HepG2 (cell line): Measurements from ENCODE around the gene GJA9. TPM values are rescaled to one million over a fixed set of nuclear protein-coding genes. Genes with fewer than 3 reads are reported as not detected.

Experiments used
- ARID5B ChIP-seq: IDR thresholded peaks from 2 replicates; pipeline ENCODE4 v1.4.0; 2020; ENCODE audit warnings: mild to moderate bottlenecking, missing genetic modification reagents
- ARNT ChIP-seq: fragments of 450-650 bp; IDR thresholded peaks from 2 replicates; pipeline ENCODE4 v1.6.1; 2017
- CREB1 ChIP-seq, 2 experiments: fragments of 450-650 bp in 1 of 2; IDR thresholded peaks; 2 replicates each; pipeline ENCODE4 v1.6.1; 2016 to 2017; ENCODE audit warnings: control low read depth in 1 of 2, mild to moderate bottlenecking in 1 of 2, missing compliant biosample characterization in 1 of 2, missing genetic modification characterization in 1 of 2
- CREM ChIP-seq, 2 experiments: sonication (generic) in 1 of 2; formaldehyde crosslinking in 1 of 2; IDR thresholded peaks; 2 replicates each; pipeline versions ENCODE4 v1.4.0 to v1.6.1; 2016 to 2020; ENCODE audit warnings: antibody characterized with exemption in 1 of 2, mild to moderate bottlenecking in 1 of 2, missing genetic modification reagents in 1 of 2
- ELF4 ChIP-seq: sonication (generic); formaldehyde crosslinking; IDR thresholded peaks from 2 replicates; pipeline ENCODE4 v1.5.0; 2020; ENCODE audit warnings: missing genetic modification reagents, mild to moderate bottlenecking, moderate library complexity, borderline replicate concordance
- FOXP4 ChIP-seq: sonication (generic); formaldehyde crosslinking; IDR thresholded peaks from 2 replicates; pipeline ENCODE4 v1.4.0; 2020; ENCODE audit warnings: missing genetic modification reagents
- GLI4 ChIP-seq: sonication (generic); formaldehyde crosslinking; IDR thresholded peaks from 2 replicates; pipeline ENCODE4 v1.5.1; 2020; ENCODE audit warnings: missing genetic modification reagents, mild to moderate bottlenecking, moderate library complexity, borderline replicate concordance
- HINFP ChIP-seq: sonication (generic); formaldehyde crosslinking; IDR thresholded peaks from 2 replicates; pipeline ENCODE4 v1.4.0; 2020; ENCODE audit warnings: low read depth, mild to moderate bottlenecking, missing genetic modification reagents
- HNF4A ChIP-seq: sonication (generic); formaldehyde crosslinking; IDR thresholded peaks from 2 replicates; pipeline ENCODE4 v1.4.0; 2020; ENCODE audit warnings: missing genetic modification reagents
- HOXA7 ChIP-seq: sonication (generic); formaldehyde crosslinking; IDR thresholded peaks from 2 replicates; pipeline ENCODE4 v1.8.1; 2022; ENCODE audit warnings: mild to moderate bottlenecking, missing genetic modification reagents, moderate library complexity
- KLF15 ChIP-seq: sonication (generic); formaldehyde crosslinking; IDR thresholded peaks from 2 replicates; pipeline ENCODE4 v1.8.1; 2023; ENCODE audit warnings: borderline replicate concordance, mild to moderate bottlenecking, inconsistent platforms, missing genetic modification reagents, mixed read lengths
- NCOR1 ChIP-seq: fragments of 200-600 bp; sonication (generic); IDR thresholded peaks from 2 replicates; pipeline ENCODE4 v1.7.0; 2017; ENCODE audit warnings: antibody characterized with exemption, low read length, borderline replicate concordance
- SAP130 ChIP-seq: IDR thresholded peaks from 2 replicates; pipeline ENCODE4 v1.6.1; 2016; ENCODE audit warnings: low read depth
- TEAD3 ChIP-seq: optimal IDR thresholded peaks from 2 replicates; pipeline ENCODE3; 2016; ENCODE audit warnings: borderline replicate concordance
- TERF1 ChIP-seq: sonication (generic); formaldehyde crosslinking; IDR thresholded peaks from 2 replicates; pipeline ENCODE4 v1.8.0; 2022; ENCODE audit warnings: mild to moderate bottlenecking, missing genetic modification reagents, moderate library complexity
- ZBTB7B ChIP-seq: sonication (generic); formaldehyde crosslinking; IDR thresholded peaks from 2 replicates; pipeline ENCODE4 v1.4.0; 2020; ENCODE audit warnings: missing genetic modification reagents
- ZNF337 ChIP-seq: sonication (generic); formaldehyde crosslinking; IDR thresholded peaks from 2 replicates; pipeline ENCODE4 v1.5.1; 2020; ENCODE audit warnings: missing genetic modification reagents, low read depth, mild to moderate bottlenecking, borderline replicate concordance
- ZNF577 ChIP-seq: sonication (generic); formaldehyde crosslinking; IDR thresholded peaks from 2 replicates; pipeline ENCODE4 v1.4.0; 2020; ENCODE audit warnings: mild to moderate bottlenecking, low read depth, missing genetic modification reagents, borderline replicate concordance
- ZSCAN9 ChIP-seq: IDR thresholded peaks from 2 replicates; pipeline ENCODE4 v1.6.1; 2016; ENCODE audit warnings: borderline replicate concordance
- polyA plus RNA-seq, 8 experiments: library from polyadenylated mRNA; depleted of rRNA in 3 of 8; stranded (reverse) in 7 of 8; unstranded in 1 of 8; fragments of >200 nt; fragmentation: Illumina TruSeq in 4 of 8; extraction: Trizol in 4 of 8; gene quantifications; 2 replicates each; pipeline versions ENCODE4 v1.2.1 to v1.2.3, GENCODE V29; 2011 to 2016; ENCODE audit warnings: low read depth in 4 of 8, missing spikeins in 1 of 8, mixed read lengths in 1 of 8; ENCODE audit not compliant: insufficient read depth in 1 of 8
- total RNA-seq, 5 experiments: library from RNA; depleted of rRNA; stranded (reverse); fragments of >200 nt; fragmentation: Illumina TruSeq; extraction: Trizol; gene quantifications; 2 replicates each; pipeline ENCODE4 v1.2.3, GENCODE V29; 2016; ENCODE audit warnings: low read depth in 1 of 5

The GJA9 gene
- total and polyA plus RNA-seq, 2 of the 13 experiments (the other 11 are each of a cell fraction or from before 2014, with no cell fraction given), result 0.08 to 0.13 TPM

GRCh38 chr1:38888423-38889333 lies 7.3 kb upstream of the GJA9 start (continued):
- no peak for TF ChIP-seq ARNT
- TF ChIP-seq KLF15 (CRISPR knock-in tag), result no peak
- peak; percentile 95 for TF ChIP-seq TEAD3 (CRISPR knock-in tag)
- peak; percentile 86 for TF ChIP-seq HNF4A (CRISPR knock-in tag)
- no peak for TF ChIP-seq ZNF337
- peak; percentile 46; the same call in 1 of the 2 replicates for TF ChIP-seq FOXP4
- no peak for TF ChIP-seq HOXA7 (CRISPR knock-in tag)
- no peak for TF ChIP-seq ZNF577 (CRISPR knock-in tag)
- peak; percentile 47 for TF ChIP-seq SAP130
- TF ChIP-seq GLI4 (CRISPR knock-in tag), result no peak
- TF ChIP-seq CREB1 (IDR thresholded peaks at IDR 0.05), result 0 out of 2 replicates have a peak, but pooled peaks have one; percentile 2
- peak; percentile 32; the same call in 1 of the 2 replicates for TF ChIP-seq CREB1 (CRISPR knock-in tag; IDR thresholded peaks at IDR 0.05)
- TF ChIP-seq HINFP, result no peak
- TF ChIP-seq ZSCAN9 (CRISPR knock-in tag), result peak; percentile 81; the same call in 1 of the 2 replicates
- no peak for TF ChIP-seq ELF4 (CRISPR knock-in tag)
- peak; percentile 49; the same call in 1 of the 2 replicates for TF ChIP-seq CREM (IDR thresholded peaks at IDR 0.05)
- TF ChIP-seq CREM (CRISPR knock-in tag; IDR thresholded peaks at IDR 0.05), result no peak
- TF ChIP-seq NCOR1, result peak; percentile 26; the same call in 1 of the 2 replicates
- 0 out of 2 replicates have a peak, but pooled peaks have one; percentile 42 for TF ChIP-seq ZBTB7B (CRISPR knock-in tag)
- peak; percentile 70 for TF ChIP-seq ARID5B (CRISPR knock-in tag)
- no peak for TF ChIP-seq TERF1
